ENCODE measurements around the gene ABHD6. TPM values are rescaled to one million over a fixed set of nuclear protein-coding genes. Genes with fewer than 3 reads are reported as not detected.

Gene ABHD6
- total RNA-seq, 4 donors from 2014 or later = 35.6 to 39.8 (median 38.2) TPM

GRCh38 chr3:58230876-58231552 lies 6.6 kb upstream of the ABHD6 start:
- Histone ChIP-seq H3K27me3 (no peaks in the 10 kb centered on the region), H3K9me3 (no peaks in the 10 kb centered on the region), H3K27ac (no peak overlapping the region), H3K36me3 (no peaks in the 10 kb centered on the region), H3K4me3 (no peak overlapping the region), H3K4me1 (peaks cover 6% of the 10 kb centered on the region)
- 0% methylated on average over 1 of the region's 1 CpG for WGBS
- no peak for DNase-seq (ENCODE audit: low spot score in 2 of 2)
- TF ChIP-seq POLR2A (IDR thresholded peaks at IDR 0.05) = no peak
- no peak for TF ChIP-seq CTCF (IDR thresholded peaks at IDR 0.05)
- no peak for TF ChIP-seq POLR2AphosphoS5 (IDR thresholded peaks at IDR 0.05)
- TF ChIP-seq EP300 (IDR thresholded peaks at IDR 0.05) = no peak

- H3K27ac ChIP-seq = no peak overlapping the region
- no peaks in the 10 kb centered on the region for H3K9me3 ChIP-seq
- peaks cover 11% of the 10 kb centered on the region for H3K4me1 ChIP-seq
- 22% methylated on average over 2 of the region's 2 CpGs for WGBS
- TF ChIP-seq POLR2AphosphoS5 (IDR thresholded peaks at IDR 0.05) (no peak), POLR2A (IDR thresholded peaks at IDR 0.05) (no peak), EP300 (IDR thresholded peaks at IDR 0.05) (no peak), CTCF (IDR thresholded peaks at IDR 0.05) (no peak)
- H3K4me3 ChIP-seq = no peak overlapping the region
- no peak for DNase-seq (ENCODE audit: low spot score in 2 of 2)
- H3K27me3 ChIP-seq = no peaks in the 10 kb centered on the region
- H3K36me3 ChIP-seq = no peaks in the 10 kb centered on the region
These were observed 5.9 kb upstream of the ABHD6 start for GRCh38 chr3:58231666-58232065.

GRCh38 chr3:58234516-58234931 lies 3.1 kb upstream of the ABHD6 start:
- H3K9me3 ChIP-seq = no peaks in the 10 kb centered on the region
- H3K4me1 ChIP-seq = peaks cover 30% of the 10 kb centered on the region
- H3K4me3 ChIP-seq = no peak overlapping the region
- no peak for DNase-seq (ENCODE audit: low spot score in 2 of 2)
- no peaks in the 10 kb centered on the region for H3K27me3 ChIP-seq
- H3K36me3 ChIP-seq = no peaks in the 10 kb centered on the region
- 28% methylated on average over 4 of the region's 4 CpGs for WGBS
- H3K27ac ChIP-seq = peak overlapping the region; percentile 36
- no peak for TF ChIP-seq EP300 (IDR thresholded peaks at IDR 0.05)

GRCh38 chr3:58235970-58236369 lies 1.6 kb upstream of the ABHD6 start:
- H3K27ac ChIP-seq = no peak overlapping the region
- TF ChIP-seq POLR2A (IDR thresholded peaks at IDR 0.05) (no peak), CTCF (IDR thresholded peaks at IDR 0.05) (no peak), POLR2AphosphoS5 (IDR thresholded peaks at IDR 0.05) (no peak), EP300 (IDR thresholded peaks at IDR 0.05) (no peak)
- H3K36me3 ChIP-seq = no peaks in the 10 kb centered on the region
- no peak for DNase-seq (ENCODE audit: low spot score in 2 of 2)
- H3K4me3 ChIP-seq = no peak overlapping the region
- no peaks in the 10 kb centered on the region for H3K27me3 ChIP-seq
- H3K9me3 ChIP-seq = no peaks in the 10 kb centered on the region
- peaks cover 32% of the 10 kb centered on the region for H3K4me1 ChIP-seq
- 94% methylated on average over 4 of the region's 4 CpGs for WGBS

DNA sequence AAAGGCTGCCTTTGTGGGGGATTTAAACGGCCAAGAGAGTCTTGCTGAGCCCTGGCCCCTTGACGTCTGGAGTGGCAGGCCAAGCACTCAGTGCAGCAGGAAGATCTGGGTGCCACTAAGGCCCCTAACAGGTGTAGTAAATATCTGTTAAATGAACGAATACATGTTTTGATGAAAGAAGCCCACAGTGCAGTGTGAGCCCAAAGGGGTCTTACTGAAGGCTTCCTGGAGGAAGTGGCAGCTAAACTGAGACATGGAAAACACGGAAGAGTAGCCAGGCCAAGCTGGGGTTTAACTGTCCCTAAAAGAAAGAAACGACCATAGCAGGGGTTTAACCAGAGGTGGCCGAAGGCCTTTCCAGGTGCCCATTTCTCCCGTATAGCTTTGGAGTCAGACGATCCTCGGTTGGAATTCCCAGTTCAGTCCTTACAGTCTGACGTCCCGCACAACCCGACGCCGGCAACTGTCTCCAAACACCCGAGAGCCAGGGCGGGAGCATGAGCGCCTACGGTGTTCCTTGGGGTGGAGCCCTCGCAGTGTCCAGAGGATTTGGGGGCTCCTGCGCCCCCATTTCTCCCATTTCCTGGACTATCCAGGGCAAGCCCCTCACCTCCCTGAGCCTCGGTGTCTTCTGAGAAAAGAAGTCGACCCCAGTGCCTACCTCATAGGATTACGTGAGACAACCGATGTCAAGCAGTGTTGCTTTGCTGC lies 910 bp upstream of the ABHD6 start:
- peak in 1 of 2 donors; percentile 70 for DNase-seq (ENCODE audit: low spot score in 2 of 2)
- 15% methylated on average over 24 of the region's 24 CpGs for WGBS
- H3K36me3 ChIP-seq = no peaks in the 10 kb centered on the region
- no peak for TF ChIP-seq EP300 (IDR thresholded peaks at IDR 0.05)
- TF ChIP-seq CTCF (IDR thresholded peaks at IDR 0.05) = no peak
- no peak for TF ChIP-seq POLR2A (IDR thresholded peaks at IDR 0.05)
- no peak for TF ChIP-seq POLR2AphosphoS5 (IDR thresholded peaks at IDR 0.05)
- H3K4me1 ChIP-seq = peaks cover 38% of the 10 kb centered on the region
- peak overlapping the region; percentile 96 for H3K4me3 ChIP-seq
- no peaks in the 10 kb centered on the region for H3K27me3 ChIP-seq
- H3K27ac ChIP-seq = peak overlapping the region; percentile 74
- no peaks in the 10 kb centered on the region for H3K9me3 ChIP-seq
